Measurements from ENCODE around the gene NDUFA13.

NDUFA13 gene

GRCh38 chr19:19523177-19523576 lies 7.2 kb downstream of the NDUFA13 start:
- Histone ChIP-seq H3K4me3 (ENCODE audit: low read length) (no peak overlapping the region), H3K27ac (ENCODE audit: low read length) (no peak overlapping the region), H3K36me3 (ENCODE audit: control insufficient read depth, low read depth, low read length) (peaks cover 25% of the 10 kb centered on the region)

GRCh38 chr19:19524053-19524452 lies 8.0 kb downstream of the NDUFA13 start:
- Histone ChIP-seq H3K36me3 (ENCODE audit: control insufficient read depth, low read depth, low read length) (peaks cover 26% of the 10 kb centered on the region), H3K4me1 (ENCODE audit: control insufficient read depth, low read depth, low read length) (no peaks in the 10 kb centered on the region), H3K9me3 (ENCODE audit: control insufficient read depth, low read depth, low read length) (no peaks in the 10 kb centered on the region), H3K4me3 (ENCODE audit: low read length) (no peak overlapping the region), H3K27ac (ENCODE audit: low read length) (no peak overlapping the region), H3K9ac (ENCODE audit: low read length) (no peak overlapping the region), H3K27me3 (ENCODE audit: control insufficient read depth, insufficient read depth, low read length) (no peaks in the 10 kb centered on the region)

More at GRCh38 chr19:19523177-19523576, 7.2 kb downstream of the NDUFA13 start:
- Histone ChIP-seq H3K27me3 (ENCODE audit: control insufficient read depth, insufficient read depth, low read length) (no peaks in the 10 kb centered on the region), H3K4me1 (ENCODE audit: control insufficient read depth, low read depth, low read length) (no peaks in the 10 kb centered on the region), H3K9ac (ENCODE audit: low read length) (no peak overlapping the region), H3K9me3 (ENCODE audit: control insufficient read depth, low read depth, low read length) (no peaks in the 10 kb centered on the region)

- Histone ChIP-seq H3K36me3 (ENCODE audit: control insufficient read depth, low read depth, low read length) (peaks cover 22% of the 10 kb centered on the region), H3K9me3 (ENCODE audit: control insufficient read depth, low read depth, low read length) (no peaks in the 10 kb centered on the region), H3K4me3 (ENCODE audit: low read length) (no peak overlapping the region), H3K9ac (ENCODE audit: low read length) (no peak overlapping the region), H3K27ac (ENCODE audit: low read length) (no peak overlapping the region), H3K4me1 (ENCODE audit: control insufficient read depth, low read depth, low read length) (no peaks in the 10 kb centered on the region), H3K27me3 (ENCODE audit: control insufficient read depth, insufficient read depth, low read length) (no peaks in the 10 kb centered on the region)
These were observed 9.8 kb downstream of the NDUFA13 start for GRCh38 chr19:19525611-19526380.

GRCh38 chr19:19526581-19527370 lies 10.8 kb downstream of the NDUFA13 start:
- H3K4me1 ChIP-seq (ENCODE audit: control insufficient read depth, low read depth, low read length), result no peaks in the 10 kb centered on the region
- H3K36me3 ChIP-seq (ENCODE audit: control insufficient read depth, low read depth, low read length), result peaks cover 19% of the 10 kb centered on the region
- H3K9ac ChIP-seq (ENCODE audit: low read length), result no peak overlapping the region
- no peaks in the 10 kb centered on the region for H3K27me3 ChIP-seq (ENCODE audit: control insufficient read depth, insufficient read depth, low read length)
- H3K4me3 ChIP-seq (ENCODE audit: low read length), result no peak overlapping the region
- H3K27ac ChIP-seq (ENCODE audit: low read length), result no peak overlapping the region
- no peaks in the 10 kb centered on the region for H3K9me3 ChIP-seq (ENCODE audit: control insufficient read depth, low read depth, low read length)

GRCh38 chr19:19527371-19527656 lies 11.3 kb downstream of the NDUFA13 start:
- H3K4me3 ChIP-seq (ENCODE audit: low read length), result no peak overlapping the region
- no peaks in the 10 kb centered on the region for H3K27me3 ChIP-seq (ENCODE audit: control insufficient read depth, insufficient read depth, low read length)
- no peaks in the 10 kb centered on the region for H3K9me3 ChIP-seq (ENCODE audit: control insufficient read depth, low read depth, low read length)
- H3K4me1 ChIP-seq (ENCODE audit: control insufficient read depth, low read depth, low read length), result no peaks in the 10 kb centered on the region
- no peak overlapping the region for H3K27ac ChIP-seq (ENCODE audit: low read length)
- peaks cover 19% of the 10 kb centered on the region for H3K36me3 ChIP-seq (ENCODE audit: control insufficient read depth, low read depth, low read length)
- H3K9ac ChIP-seq (ENCODE audit: low read length), result no peak overlapping the region

- no peak overlapping the region for H3K27ac ChIP-seq (ENCODE audit: low read length)
- no peak overlapping the region for H3K4me3 ChIP-seq (ENCODE audit: low read length)
- H3K9ac ChIP-seq (ENCODE audit: low read length), result no peak overlapping the region
- no peaks in the 10 kb centered on the region for H3K4me1 ChIP-seq (ENCODE audit: control insufficient read depth, low read depth, low read length)
- H3K36me3 ChIP-seq (ENCODE audit: control insufficient read depth, low read depth, low read length), result peaks cover 19% of the 10 kb centered on the region
- no peaks in the 10 kb centered on the region for H3K27me3 ChIP-seq (ENCODE audit: control insufficient read depth, insufficient read depth, low read length)
- no peaks in the 10 kb centered on the region for H3K9me3 ChIP-seq (ENCODE audit: control insufficient read depth, low read depth, low read length)
These were observed 11.9 kb downstream of the NDUFA13 start for GRCh38 chr19:19527674-19528625.

GRCh38 chr19:19528721-19529490 lies 12.9 kb downstream of the NDUFA13 start, which contains the start of gene YJEFN3:
TSS of gene YJEFN3 (plus strand) at chr19:19528911. CDS start at chr19:19528933, 22 bp downstream.
- H3K27ac ChIP-seq (ENCODE audit: low read length), result no peak within 1 kb of the TSS
- no peak within 1 kb of the TSS for H3K4me3 ChIP-seq (ENCODE audit: low read length)
- H3K27me3 ChIP-seq (ENCODE audit: control insufficient read depth, insufficient read depth, low read length), result no peaks in the 10 kb centered on the region
- no peaks in the 10 kb centered on the region for H3K4me1 ChIP-seq (ENCODE audit: control insufficient read depth, low read depth, low read length)
- peaks cover 18% of the 10 kb centered on the region for H3K36me3 ChIP-seq (ENCODE audit: control insufficient read depth, low read depth, low read length)
- no peaks in the 10 kb centered on the region for H3K9me3 ChIP-seq (ENCODE audit: control insufficient read depth, low read depth, low read length)
- no peak within 1 kb of the TSS for H3K9ac ChIP-seq (ENCODE audit: low read length)

GRCh38 chr19:19529783-19530422 lies 13.9 kb downstream of the NDUFA13 start:
- peaks cover 11% of the 10 kb centered on the region for H3K36me3 ChIP-seq (ENCODE audit: control insufficient read depth, low read depth, low read length)

GRCh38 chr19:19530423-19530804 lies 14.4 kb downstream of the NDUFA13 start:
- Histone ChIP-seq H3K36me3 (ENCODE audit: control insufficient read depth, low read depth, low read length) (peaks cover 11% of the 10 kb centered on the region), H3K27me3 (ENCODE audit: control insufficient read depth, insufficient read depth, low read length) (no peaks in the 10 kb centered on the region), H3K9me3 (ENCODE audit: control insufficient read depth, low read depth, low read length) (no peaks in the 10 kb centered on the region), H3K4me1 (ENCODE audit: control insufficient read depth, low read depth, low read length) (no peaks in the 10 kb centered on the region), H3K9ac (ENCODE audit: low read length) (no peak overlapping the region), H3K4me3 (ENCODE audit: low read length) (no peak overlapping the region), H3K27ac (ENCODE audit: low read length) (no peak overlapping the region)

More at GRCh38 chr19:19529783-19530422, 13.9 kb downstream of the NDUFA13 start:
- Histone ChIP-seq H3K9me3 (ENCODE audit: control insufficient read depth, low read depth, low read length) (no peaks in the 10 kb centered on the region), H3K27me3 (ENCODE audit: control insufficient read depth, insufficient read depth, low read length) (no peaks in the 10 kb centered on the region), H3K4me1 (ENCODE audit: control insufficient read depth, low read depth, low read length) (no peaks in the 10 kb centered on the region), H3K9ac (ENCODE audit: low read length) (no peak overlapping the region), H3K27ac (ENCODE audit: low read length) (no peak overlapping the region), H3K4me3 (ENCODE audit: low read length) (no peak overlapping the region)

GRCh38 chr19:19530889-19531288 lies 14.9 kb downstream of the NDUFA13 start:
- H3K9me3 ChIP-seq (ENCODE audit: control insufficient read depth, low read depth, low read length), result no peaks in the 10 kb centered on the region
- H3K4me1 ChIP-seq (ENCODE audit: control insufficient read depth, low read depth, low read length), result no peaks in the 10 kb centered on the region
- no peaks in the 10 kb centered on the region for H3K27me3 ChIP-seq (ENCODE audit: control insufficient read depth, insufficient read depth, low read length)
- no peak overlapping the region for H3K4me3 ChIP-seq (ENCODE audit: low read length)
- H3K36me3 ChIP-seq (ENCODE audit: control insufficient read depth, low read depth, low read length), result peaks cover 11% of the 10 kb centered on the region
- H3K9ac ChIP-seq (ENCODE audit: low read length), result no peak overlapping the region
- H3K27ac ChIP-seq (ENCODE audit: low read length), result no peak overlapping the region

Measured in iPS-18a (cell line).